GM19238 (cell line): ENCODE results near the gene ZNHIT6.
"Not testable (repeated sequence)": the region's sequence is repeated elsewhere in the genome, so short reads cannot be mapped to it uniquely, and the experiment has no call there.

Experiments used
- DNase-seq: peaks from one replicate; pipeline ENCODE4 v3.0.0; 2011; ENCODE audit warnings: low spot score; ENCODE audit not compliant: insufficient read length

The ZNHIT6 gene

GRCh38 chr1:85707990-85708828, at the start of gene ZNHIT6:
Gene ZNHIT6, minus strand, starts transcription at chr1:85708433. Its CDS starts 149 bp downstream, at chr1:85708284.
- peak; percentile 67 for DNase-seq

GRCh38 chr1:85756864-85757263, 48.6 kb upstream of the ZNHIT6 start:
- DNase-seq: no peak

GRCh38 chr1:85748120-85748519, 39.9 kb upstream of the ZNHIT6 start:
- DNase-seq: no peak

GRCh38 chr1:85746777-85747176, 38.5 kb upstream of the ZNHIT6 start:
- no peak for DNase-seq

GRCh38 chr1:85743814-85744213, 35.6 kb upstream of the ZNHIT6 start:
- DNase-seq: no peak

GRCh38 chr1:85734931-85735330, 26.7 kb upstream of the ZNHIT6 start:
- no peak for DNase-seq

- no peak for DNase-seq
These were observed 10.6 kb upstream of the ZNHIT6 start for GRCh38 chr1:85718678-85719340.

GRCh38 chr1:85714418-85715114, 6.3 kb upstream of the ZNHIT6 start:
- DNase-seq: not testable (repeated sequence)

- no peak for DNase-seq
These were observed 595 bp upstream of the ZNHIT6 start for GRCh38 chr1:85708829-85709227.

- DNase-seq: no peak
These were observed 805 bp downstream of the ZNHIT6 start for GRCh38 chr1:85707267-85707989.

- DNase-seq: no peak
These were observed 2.3 kb downstream of the ZNHIT6 start for GRCh38 chr1:85705940-85706339.

GRCh38 chr1:85700422-85700821, 7.8 kb downstream of the ZNHIT6 start:
- DNase-seq: no peak

- no peak for DNase-seq
These were observed 10.3 kb downstream of the ZNHIT6 start for GRCh38 chr1:85697895-85698294.

GRCh38 chr1:85692730-85693314, 15.4 kb downstream of the ZNHIT6 start:
- no peak for DNase-seq

GRCh38 chr1:85689775-85690404, 18.3 kb downstream of the ZNHIT6 start:
- no peak for DNase-seq

- no peak for DNase-seq
These were observed 24.8 kb downstream of the ZNHIT6 start for GRCh38 chr1:85683292-85684025.

- DNase-seq: no peak
These were observed 27.1 kb downstream of the ZNHIT6 start for GRCh38 chr1:85681087-85681486.

GRCh38 chr1:85678193-85678592, 30.0 kb downstream of the ZNHIT6 start:
- DNase-seq: no peak

- DNase-seq: no peak
These were observed 30.6 kb downstream of the ZNHIT6 start for GRCh38 chr1:85677656-85678055.
